Ishikawa (cell line): ENCODE measurements around the gene TNFSF10.

Source experiments
- CEBPB ChIP-seq: IDR thresholded peaks from 2 replicates; pipeline ENCODE4 v1.6.1; 2012
- CREB1 ChIP-seq: IDR thresholded peaks from 2 replicates; pipeline ENCODE4 v1.6.1; 2012; ENCODE audit warnings: low read depth
- EP300 ChIP-seq: IDR thresholded peaks from 2 replicates; pipeline ENCODE4 v1.6.1; 2012; ENCODE audit warnings: borderline replicate concordance
- FOXM1 ChIP-seq: IDR thresholded peaks from 2 replicates; pipeline ENCODE4 v1.6.1; 2012; ENCODE audit warnings: low read depth, borderline replicate concordance
- RAD21 ChIP-seq: IDR thresholded peaks from 2 replicates; pipeline ENCODE4 v1.6.1; 2012; ENCODE audit warnings: low read depth
- TAF1 ChIP-seq: IDR thresholded peaks from 2 replicates; pipeline ENCODE4 v1.6.1; 2012; ENCODE audit warnings: low read depth, mild to moderate bottlenecking
- YY1 ChIP-seq: IDR thresholded peaks from 2 replicates; pipeline ENCODE4 v1.6.1; 2012; ENCODE audit warnings: low read depth
- ZBTB7A ChIP-seq: IDR thresholded peaks from 2 replicates; pipeline ENCODE4 v1.6.1; 2012; ENCODE audit warnings: low read depth
- TF ChIP-seq, protein P1 (sequence below): IDR thresholded peaks from 2 replicates; pipeline ENCODE4 v1.6.1; 2012; ENCODE audit warnings: low read depth, mild to moderate bottlenecking

DNA sequence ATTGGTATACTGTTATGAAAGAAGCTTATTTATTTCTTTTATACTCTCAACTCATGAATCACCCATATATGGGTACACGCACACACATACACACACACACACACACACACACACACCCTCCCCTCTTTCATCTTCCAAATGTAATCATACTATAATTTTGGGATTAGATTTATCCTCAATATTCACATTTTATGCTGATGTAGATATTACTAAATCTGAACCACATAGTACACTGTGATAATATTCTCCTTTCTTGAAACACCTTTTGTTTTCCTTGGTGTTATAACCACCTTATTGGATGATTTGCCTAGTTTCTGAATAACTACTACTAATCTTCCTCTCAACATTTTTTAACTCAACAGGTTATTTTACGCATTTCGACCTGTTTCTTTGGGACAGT, 66.8 kb downstream of the TNFSF10 start:
- TF ChIP-seq YY1, result no peak
- no peak for TF ChIP-seq ZBTB7A
- TF ChIP-seq RAD21, result no peak
- no peak for TF ChIP-seq CEBPB
- TF ChIP-seq CREB1, result no peak
- TF ChIP-seq, protein P1, sequence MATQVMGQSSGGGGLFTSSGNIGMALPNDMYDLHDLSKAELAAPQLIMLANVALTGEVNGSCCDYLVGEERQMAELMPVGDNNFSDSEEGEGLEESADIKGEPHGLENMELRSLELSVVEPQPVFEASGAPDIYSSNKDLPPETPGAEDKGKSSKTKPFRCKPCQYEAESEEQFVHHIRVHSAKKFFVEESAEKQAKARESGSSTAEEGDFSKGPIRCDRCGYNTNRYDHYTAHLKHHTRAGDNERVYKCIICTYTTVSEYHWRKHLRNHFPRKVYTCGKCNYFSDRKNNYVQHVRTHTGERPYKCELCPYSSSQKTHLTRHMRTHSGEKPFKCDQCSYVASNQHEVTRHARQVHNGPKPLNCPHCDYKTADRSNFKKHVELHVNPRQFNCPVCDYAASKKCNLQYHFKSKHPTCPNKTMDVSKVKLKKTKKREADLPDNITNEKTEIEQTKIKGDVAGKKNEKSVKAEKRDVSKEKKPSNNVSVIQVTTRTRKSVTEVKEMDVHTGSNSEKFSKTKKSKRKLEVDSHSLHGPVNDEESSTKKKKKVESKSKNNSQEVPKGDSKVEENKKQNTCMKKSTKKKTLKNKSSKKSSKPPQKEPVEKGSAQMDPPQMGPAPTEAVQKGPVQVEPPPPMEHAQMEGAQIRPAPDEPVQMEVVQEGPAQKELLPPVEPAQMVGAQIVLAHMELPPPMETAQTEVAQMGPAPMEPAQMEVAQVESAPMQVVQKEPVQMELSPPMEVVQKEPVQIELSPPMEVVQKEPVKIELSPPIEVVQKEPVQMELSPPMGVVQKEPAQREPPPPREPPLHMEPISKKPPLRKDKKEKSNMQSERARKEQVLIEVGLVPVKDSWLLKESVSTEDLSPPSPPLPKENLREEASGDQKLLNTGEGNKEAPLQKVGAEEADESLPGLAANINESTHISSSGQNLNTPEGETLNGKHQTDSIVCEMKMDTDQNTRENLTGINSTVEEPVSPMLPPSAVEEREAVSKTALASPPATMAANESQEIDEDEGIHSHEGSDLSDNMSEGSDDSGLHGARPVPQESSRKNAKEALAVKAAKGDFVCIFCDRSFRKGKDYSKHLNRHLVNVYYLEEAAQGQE, result no peak
- TF ChIP-seq FOXM1, result no peak
- no peak for TF ChIP-seq TAF1
- TF ChIP-seq EP300, result no peak
